H1 (cell line): Measurements from ENCODE around the gene TBKBP1. TPM values are rescaled to one million over a fixed set of nuclear protein-coding genes. Genes with fewer than 3 reads are reported as not detected.

Experiments
- CTCF ChIA-PET: fragments of 300-600 bp; sonication (Branson Sonifier 250); formaldehyde crosslinking; loops from one replicate; lab custom pipeline; 2021; ENCODE audit not compliant: partially characterized antibody; lab: Charles Lee
- POLR2A ChIA-PET: fragments of 300-600 bp; sonication (Branson Sonifier 250); formaldehyde crosslinking; loops from one replicate; lab custom pipeline; 2021; ENCODE audit warnings: inconsistent platforms; ENCODE audit not compliant: partially characterized antibody; lab: Charles Lee
- DNase-seq, 2 experiments: peaks; one replicate each; pipeline versions ENCODE4 v3.0.0 to v3.0.0-alpha.2; 2010 to 2022; ENCODE audit warnings: low spot score in 2 of 2, low read depth in 1 of 2, mixed read lengths in 1 of 2
- FAIRE-seq: peaks from 2 replicates; lab custom pipeline; 2011; peaks lifted over from hg19 to GRCh38; lab: Jason Lieb, UNC
- H2AFZ ChIP-seq: 2 replicates; pipeline ENCODE4 v1.8.1; 2012; ENCODE audit warnings: low read length, inconsistent platforms
- H2AK5ac ChIP-seq: 2 replicates; pipeline ENCODE4 v1.6.1; 2013; ENCODE audit warnings: low read depth, low read length
- H2BK120ac ChIP-seq: replicated peaks from 2 replicates; pipeline ENCODE3; 2013; ENCODE audit warnings: low read depth, low read length, inconsistent platforms
- H2BK12ac ChIP-seq: 2 replicates; pipeline ENCODE4 v1.6.1; 2013; ENCODE audit warnings: low read depth, low read length
- H2BK15ac ChIP-seq: 2 replicates; pipeline ENCODE4 v1.6.1; 2013; ENCODE audit warnings: low read length
- H2BK20ac ChIP-seq: 2 replicates; pipeline ENCODE4 v1.6.1; 2013; ENCODE audit warnings: low read length
- H2BK5ac ChIP-seq: 2 replicates; pipeline ENCODE4 v1.6.1; 2013; ENCODE audit warnings: low read depth, low read length
- H3K14ac ChIP-seq: 2 replicates; pipeline ENCODE4 v1.6.1; 2013; ENCODE audit warnings: inconsistent platforms; ENCODE audit not compliant: insufficient read length
- H3K18ac ChIP-seq: 2 replicates; pipeline ENCODE4 v1.6.1; 2013; ENCODE audit warnings: low read length; ENCODE audit errors: extremely low read depth
- H3K23ac ChIP-seq: 2 replicates; pipeline ENCODE4 v1.6.1; 2013; ENCODE audit warnings: inconsistent platforms; ENCODE audit not compliant: insufficient read length
- H3K23me2 ChIP-seq: 2 replicates; pipeline ENCODE4 v1.6.1; 2013; ENCODE audit warnings: low read depth, low read length
- H3K27ac ChIP-seq: 2 replicates; pipeline ENCODE4 v1.6.1; 2011; ENCODE audit warnings: low read depth, low read length, inconsistent platforms
- H3K27me3 ChIP-seq, 4 experiments: replicated peaks in 1 of 4; 1 replicate in 1 of 4; 2 replicates in 3 of 4; pipeline versions ENCODE4 v1.6.1 to v1.8.1; 2011 to 2013; ENCODE audit warnings: low read length in 3 of 4, mild to moderate bottlenecking in 3 of 4, inconsistent platforms in 2 of 4, mixed read lengths in 2 of 4, moderate library complexity in 1 of 4; ENCODE audit not compliant: control insufficient read depth in 3 of 4, insufficient read depth in 3 of 4; ENCODE audit errors: extremely low read depth in 1 of 4
- H3K36me3 ChIP-seq, 4 experiments: 2 replicates each; pipeline versions ENCODE4 v1.6.1 to v1.8.1; 2011 to 2013; ENCODE audit warnings: mild to moderate bottlenecking in 4 of 4, low read length in 3 of 4, moderate library complexity in 2 of 4, control low read depth in 1 of 4, inconsistent platforms in 1 of 4; ENCODE audit not compliant: insufficient read depth in 4 of 4, control insufficient read depth in 2 of 4
- H3K4ac ChIP-seq: replicated peaks from 2 replicates; pipeline ENCODE3; 2013; ENCODE audit warnings: low read length, low read depth, mixed read lengths, inconsistent platforms; ENCODE audit not compliant: insufficient read length
- H3K4me1 ChIP-seq, 4 experiments: replicated peaks in 1 of 4; 1 replicate in 1 of 4; 2 replicates in 3 of 4; pipeline versions ENCODE4 v1.6.1 to v1.8.1; 2011 to 2013; ENCODE audit warnings: low read length in 3 of 4, inconsistent platforms in 2 of 4, mixed read lengths in 1 of 4; ENCODE audit not compliant: insufficient read depth in 4 of 4, control insufficient read depth in 3 of 4
- H3K4me2 ChIP-seq, 2 experiments: 2 replicates each; pipeline versions ENCODE4 v1.6.1 to v1.8.1; 2011 to 2013; ENCODE audit warnings: low read depth in 2 of 2, low read length in 2 of 2, control low read depth in 1 of 2, inconsistent platforms in 1 of 2, mild to moderate bottlenecking in 1 of 2; ENCODE audit not compliant: insufficient read depth in 1 of 2
- H3K4me3 ChIP-seq, 4 experiments: fragments of 200-600, 300-600 bp in 1 of 4; sonication (generic), shearing (Covaris generic), sonication (Bioruptor Twin) in 1 of 4; 2 replicates each; pipeline versions ENCODE4 v1.5.1 to v1.8.1; 2011 to 2016; ENCODE audit warnings: low read length in 4 of 4, low read depth in 3 of 4, control low read depth in 2 of 4, inconsistent platforms in 2 of 4, mild to moderate bottlenecking in 2 of 4, mixed read lengths in 1 of 4, moderate library complexity in 1 of 4; ENCODE audit not compliant: insufficient read depth in 2 of 4; ENCODE audit errors: extremely low read depth in 1 of 4
- H3K56ac ChIP-seq: replicated peaks from 2 replicates; pipeline ENCODE3; 2013; ENCODE audit warnings: low read depth, mild to moderate bottlenecking, mixed read lengths, low read length, inconsistent platforms; ENCODE audit not compliant: insufficient read length
- H3K79me1 ChIP-seq: 2 replicates; pipeline ENCODE4 v1.6.1; 2013; ENCODE audit warnings: low read depth, low read length, control low read depth
- H3K79me2 ChIP-seq, 2 experiments: 2 replicates each; pipeline versions ENCODE4 v1.6.1 to v1.8.1; 2012 to 2013; ENCODE audit warnings: low read length in 2 of 2, mild to moderate bottlenecking in 2 of 2, inconsistent platforms in 1 of 2; ENCODE audit not compliant: insufficient read depth in 2 of 2, control insufficient read depth in 1 of 2
- H3K9ac ChIP-seq, 4 experiments: replicated peaks in 1 of 4; 1 replicate in 1 of 4; 2 replicates in 3 of 4; pipeline versions ENCODE4 v1.6.1 to v1.8.1; 2011 to 2013; ENCODE audit warnings: low read depth in 3 of 4, low read length in 3 of 4, control low read depth in 2 of 4, mild to moderate bottlenecking in 2 of 4, moderate library complexity in 2 of 4, inconsistent platforms in 1 of 4; ENCODE audit errors: extremely low read depth in 1 of 4
- H3K9me3 ChIP-seq, 2 experiments: 2 replicates each; pipeline versions ENCODE4 v1.6.1 to v1.8.1; 2012 to 2013; ENCODE audit warnings: mild to moderate bottlenecking in 2 of 2, moderate library complexity in 2 of 2, control low read depth in 1 of 2, inconsistent platforms in 1 of 2, low read depth in 1 of 2, low read length in 1 of 2, mixed read lengths in 1 of 2; ENCODE audit not compliant: insufficient read depth in 2 of 2
- H4K20me1 ChIP-seq, 2 experiments: replicated peaks in 1 of 2; 2 replicates each; pipeline versions ENCODE3 to v1.8.1; 2011 to 2013; ENCODE audit warnings: inconsistent platforms in 2 of 2, low read length in 2 of 2, mild to moderate bottlenecking in 1 of 2; ENCODE audit not compliant: insufficient read depth in 2 of 2, control insufficient read depth in 1 of 2
- H4K5ac ChIP-seq: 2 replicates; pipeline ENCODE4 v1.6.1; 2013; ENCODE audit warnings: low read length, low read depth, mixed read lengths, inconsistent platforms; ENCODE audit not compliant: insufficient read length
- H4K8ac ChIP-seq: 2 replicates; pipeline ENCODE4 v1.8.0; 2013; ENCODE audit warnings: mild to moderate bottlenecking, moderate library complexity, low read length, inconsistent platforms; ENCODE audit not compliant: insufficient read depth; ENCODE audit errors: extremely low read depth
- H4K91ac ChIP-seq: replicated peaks from 2 replicates; pipeline ENCODE3; 2013; ENCODE audit warnings: low read length, mixed read lengths, inconsistent platforms; ENCODE audit not compliant: insufficient read length
- TAF1 ChIP-seq: IDR thresholded peaks from 2 replicates; pipeline ENCODE4 v1.6.1; 2011; ENCODE audit warnings: mild to moderate bottlenecking, low read depth, low read length
- WGBS, 2 experiments: shearing (Covaris generic) in 1 of 2; methylation state at CpG; one replicate each; pipeline versions ENCODE4 v1.1.6 to v1.1.7; 2013 to 2015; ENCODE audit warnings: low lambda C conversion rate in 2 of 2, mixed read lengths in 2 of 2, inconsistent platforms in 1 of 2, low coverage in 1 of 2, missing lambda C conversion rate in 1 of 2; ENCODE audit not compliant: insufficient replicate concordance in 2 of 2, insufficient coverage in 1 of 2, insufficient read length in 1 of 2; ENCODE audit errors: extremely low coverage in 1 of 2, missing lambda C conversion rate in 1 of 2; 5-methylcytosine and 5-hydroxymethylcytosine counted together
- polyA plus RNA-seq, 7 experiments: library from polyadenylated mRNA; depleted of rRNA in 3 of 7; stranded (reverse) in 5 of 7; unstranded in 2 of 7; fragments of >200 nt in 5 of 7; fragments of 200-250 nt in 2 of 7; gene quantifications; 1 replicate in 5 of 7; 2 replicates in 1 of 7; 4 replicates in 1 of 7; pipeline versions ENCODE4 v1.2.1 to v1.2.3, GENCODE V29; 2011 to 2013; ENCODE audit warnings: missing spikeins in 2 of 7, mixed read lengths in 2 of 7
- total RNA-seq: library from RNA; stranded (reverse); fragmentation: NEBNext Ultra II Directional; extraction: Animal tissue kit (Norgen Biotek cat#: 25700); gene quantifications from 2 replicates; pipeline ENCODE4 v1.2.1, GENCODE V29; 2021

The TBKBP1 gene
- total and polyA plus RNA-seq, 2 of the 8 experiments (the other 6 are each of a cell fraction or from before 2014, with no cell fraction given), result 6.3 to 15.1 TPM

- Histone ChIP-seq H3K79me1 (no peaks in the 10 kb centered on the region), H2BK15ac (no peak overlapping the region), H3K4me1 (peaks cover 0 to 10% (median 7%) of the 10 kb centered on the region in 4 experiments; a peak in 3 of 7 replicates), H3K9ac (no peak overlapping the region), H3K56ac (no peak overlapping the region), H3K14ac (no peak overlapping the region), H2AK5ac (no peak overlapping the region), H2BK12ac (no peak overlapping the region), H3K23me2 (no peaks in the 10 kb centered on the region), H3K4ac (no peak overlapping the region), H3K36me3 (peaks cover 55 to 95% (median 85%) of the 10 kb centered on the region in 4 experiments), H4K20me1 (peaks cover 7 to 24% of the 10 kb centered on the region in 2 experiments), H3K4me3 (no peak overlapping the region), H2AFZ (no peak overlapping the region), H3K79me2 (peaks cover 0 to 25% of the 10 kb centered on the region in 2 experiments; a peak in 2 of 4 replicates), H4K5ac (no peak overlapping the region), H2BK120ac (no peak overlapping the region), H3K27me3 (no peaks in the 10 kb centered on the region), H3K4me2 (no peak overlapping the region), H3K9me3 (no peaks in the 10 kb centered on the region), H3K27ac (no peak overlapping the region), H2BK5ac (no peak overlapping the region), H4K8ac (no peak overlapping the region), H3K23ac (no peak overlapping the region), H2BK20ac (no peak overlapping the region), H3K18ac (no peak overlapping the region), H4K91ac (no peak overlapping the region)
- FAIRE-seq (no peak), DNase-seq (no peak)
- POLR2A ChIA-PET, result interaction anchor here (1.2 to 46.3 kb wide), 4 partner anchors 1 to 74 kb away, joined by 4 to 1575 read pairs (median 790); partner anchors contain the start of genes KPNB1 and TBKBP1
- CTCF ChIA-PET, result interaction anchor here (0.9 to 7.1 kb wide), 13 partner anchors 11 to 78 kb away, joined by 3 to 107 read pairs (median 8); partner anchors contain the start of gene KPNB1
- 90% methylated on average over 3 of the region's 3 CpGs; no CpG with 5 or more reads in 1 of the 2 experiments for WGBS, 2 experiments
- TF ChIP-seq TAF1, result no peak
Observed at GRCh38 chr17:47665655-47666054, 28.3 kb upstream of the TBKBP1 start.
